HG03066 (cell line): ENCODE data around the gene BUB1B.
"Not testable (repeated sequence)": the region's sequence is repeated elsewhere in the genome, so short reads cannot be mapped to it uniquely, and the experiment has no call there.

Source experiments
- ATAC-seq: cut with Tn5 transposase; IDR thresholded peaks from one replicate; pipeline ENCODE4 v1.9.1; 2021; ENCODE audit warnings: low read depth; ENCODE audit not compliant: unreplicated experiment

Gene BUB1B

GRCh38 chr15:40160689-40161688 is at the start of gene BUB1B:
Gene BUB1B (plus strand): TSS chr15:40161069. CDS start chr15:40161221, 152 bp downstream.
- ATAC-seq, result peak; percentile 87

DNA sequence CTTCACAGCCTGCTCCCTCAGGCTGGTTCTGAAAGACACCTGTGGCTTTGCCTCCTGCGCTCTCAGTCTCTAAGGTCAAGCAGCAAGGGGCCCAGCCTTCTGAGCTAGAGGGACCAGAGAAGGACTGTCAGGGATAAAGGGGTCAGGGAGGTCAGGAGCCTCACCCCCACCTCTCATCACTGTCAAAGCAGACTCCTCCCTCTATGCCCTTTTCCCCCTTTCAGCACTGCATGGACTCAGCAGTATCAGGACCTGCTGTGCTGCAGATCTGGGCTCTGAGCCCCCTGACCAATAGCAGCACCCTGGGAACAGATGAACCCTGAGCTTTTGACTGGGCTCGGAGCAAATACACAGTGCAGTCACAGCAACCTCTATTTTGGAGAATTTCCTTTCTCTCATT is 49.0 kb upstream of the BUB1B start:
- no peak for ATAC-seq

- ATAC-seq, result no peak
Observed at GRCh38 chr15:40112789-40113188, 48.1 kb upstream of the BUB1B start.

- no peak for ATAC-seq
Observed at GRCh38 chr15:40114218-40114617, 46.7 kb upstream of the BUB1B start.

- ATAC-seq, result not testable (repeated sequence)
Observed at GRCh38 chr15:40115106-40115505, 45.8 kb upstream of the BUB1B start.

GRCh38 chr15:40115670-40116093 is 45.2 kb upstream of the BUB1B start:
- peak; percentile 97 for ATAC-seq

- ATAC-seq, result no peak
Observed at GRCh38 chr15:40118473-40118872, 42.4 kb upstream of the BUB1B start.

- ATAC-seq, result no peak
Observed at GRCh38 chr15:40121911-40122638, 38.8 kb upstream of the BUB1B start.

- ATAC-seq, result not testable (repeated sequence)
Observed at GRCh38 chr15:40122989-40123388, 37.9 kb upstream of the BUB1B start.

DNA sequence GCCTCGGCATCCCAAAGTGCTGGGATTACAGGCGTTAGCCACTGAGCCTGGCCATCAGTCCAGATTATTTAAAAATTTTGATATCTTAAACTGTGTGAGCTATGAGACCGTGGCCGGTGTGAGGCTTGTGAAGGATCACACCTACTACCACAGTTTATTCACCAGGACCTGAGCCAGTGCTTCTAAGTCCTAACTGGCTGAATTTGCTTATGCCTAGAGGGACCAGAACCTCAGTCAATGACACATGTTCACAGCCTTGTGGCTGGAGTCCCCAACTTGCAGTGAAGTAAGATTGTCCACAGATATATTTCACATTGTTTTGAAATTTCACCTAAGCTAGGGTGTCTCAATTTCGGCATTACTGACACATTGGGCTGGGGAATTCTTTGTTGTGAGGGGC is 37.0 kb upstream of the BUB1B start:
- not testable (repeated sequence) for ATAC-seq

- not testable (repeated sequence) for ATAC-seq
Observed at GRCh38 chr15:40124333-40124732, 36.5 kb upstream of the BUB1B start.

DNA sequence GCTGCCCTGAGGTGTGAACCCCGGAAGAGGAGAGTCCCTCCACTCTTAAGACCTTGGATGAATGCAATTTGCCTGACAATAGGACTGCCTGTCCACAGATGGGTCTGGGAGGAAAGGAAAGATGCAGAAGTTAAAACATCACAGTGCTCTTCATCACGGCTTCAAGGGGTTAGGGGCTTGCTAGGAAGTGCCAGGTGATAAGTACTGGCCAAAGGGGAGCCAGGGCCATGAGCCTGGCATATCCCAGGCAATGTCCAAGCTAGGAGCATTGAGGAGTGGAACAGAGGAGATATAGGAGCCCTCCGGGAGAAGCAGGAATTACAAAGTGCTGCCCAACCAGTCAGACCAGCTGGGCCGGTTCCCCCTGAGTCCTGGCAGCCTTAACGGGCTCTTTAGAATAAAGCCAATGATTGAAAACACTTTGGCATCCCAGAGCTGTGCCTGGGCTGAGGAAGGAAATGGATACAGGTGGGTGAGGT is 36.0 kb upstream of the BUB1B start:
- not testable (repeated sequence) for ATAC-seq

DNA sequence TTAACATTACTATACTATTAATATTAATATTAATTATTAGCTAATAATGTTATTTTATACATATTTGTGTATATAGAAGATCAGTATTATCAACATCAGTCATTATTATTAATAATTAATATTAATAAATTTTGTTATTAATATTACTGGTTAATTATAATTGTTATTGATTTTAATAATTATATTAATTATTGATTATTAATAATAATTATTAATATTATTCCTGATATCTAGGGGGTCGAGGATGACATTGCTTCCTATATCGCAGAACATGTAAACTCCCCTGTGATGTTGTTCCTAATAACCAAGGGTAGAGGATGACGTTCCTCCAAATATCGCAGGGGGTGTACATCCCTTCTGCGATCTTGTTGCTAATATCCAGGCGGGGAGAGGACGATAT is 34.9 kb upstream of the BUB1B start:
- no peak for ATAC-seq

DNA sequence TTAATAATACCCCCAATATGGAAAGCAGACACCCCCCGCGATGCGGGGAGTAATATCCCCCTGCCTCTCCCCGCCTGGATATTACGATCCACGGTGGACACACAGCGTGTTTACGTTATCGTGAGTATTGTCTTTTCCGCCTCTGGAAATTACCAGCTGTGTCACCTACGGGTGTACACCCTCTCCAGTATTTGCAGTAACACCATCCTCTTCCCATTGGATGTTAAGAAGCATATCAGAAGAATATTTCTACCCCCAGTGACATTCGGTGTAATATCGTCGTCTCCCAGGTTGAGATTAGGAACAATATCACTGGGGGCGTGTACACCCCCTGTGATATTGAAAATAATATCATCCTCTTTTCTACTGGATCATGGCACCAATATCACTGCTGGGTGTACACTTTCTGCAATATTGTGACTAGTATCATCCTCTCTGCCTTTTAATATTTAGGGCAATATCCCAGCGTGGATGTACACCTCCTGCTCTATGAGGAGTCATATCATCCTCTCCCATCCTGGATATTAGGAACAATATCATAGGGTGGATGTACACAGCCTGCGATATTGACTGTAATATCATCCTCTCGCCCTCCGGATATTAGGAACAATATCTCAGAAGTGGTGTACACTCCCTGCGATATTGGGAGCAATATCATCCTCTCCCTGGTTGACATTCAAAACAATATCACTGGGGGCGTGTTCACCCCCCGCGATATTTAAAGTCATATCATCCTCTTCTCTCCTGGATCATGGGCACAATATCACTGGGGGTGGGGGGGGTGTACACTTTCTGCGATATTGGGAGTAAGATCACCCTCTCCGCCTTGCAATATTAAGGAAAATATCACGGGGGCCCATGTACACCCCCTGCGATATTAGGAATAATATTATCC is 31.9 kb upstream of the BUB1B start:
- no peak for ATAC-seq

- no peak for ATAC-seq
Observed at GRCh38 chr15:40130118-40130517, 30.8 kb upstream of the BUB1B start.

GRCh38 chr15:40130799-40131502 is 29.9 kb upstream of the BUB1B start:
- no peak for ATAC-seq

DNA sequence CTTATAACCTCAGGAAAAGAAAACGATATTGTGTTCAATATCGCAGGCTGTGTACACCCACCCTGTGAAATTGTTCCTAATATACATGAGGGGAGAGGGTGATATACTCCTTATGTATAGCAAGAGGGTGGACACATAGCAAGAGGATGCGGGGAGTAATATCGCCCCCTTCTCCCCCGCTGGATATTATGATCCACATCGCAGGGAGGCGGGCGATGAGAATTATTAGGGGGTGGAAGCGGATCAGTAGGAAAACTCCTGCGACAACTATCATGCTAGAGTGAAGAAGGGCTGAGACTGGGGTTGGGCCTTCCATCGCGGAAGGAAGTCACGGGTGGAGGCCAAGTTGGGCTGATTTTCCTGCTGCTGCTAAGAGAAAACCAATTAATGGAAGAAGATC is 27.3 kb upstream of the BUB1B start:
- no peak for ATAC-seq

DNA sequence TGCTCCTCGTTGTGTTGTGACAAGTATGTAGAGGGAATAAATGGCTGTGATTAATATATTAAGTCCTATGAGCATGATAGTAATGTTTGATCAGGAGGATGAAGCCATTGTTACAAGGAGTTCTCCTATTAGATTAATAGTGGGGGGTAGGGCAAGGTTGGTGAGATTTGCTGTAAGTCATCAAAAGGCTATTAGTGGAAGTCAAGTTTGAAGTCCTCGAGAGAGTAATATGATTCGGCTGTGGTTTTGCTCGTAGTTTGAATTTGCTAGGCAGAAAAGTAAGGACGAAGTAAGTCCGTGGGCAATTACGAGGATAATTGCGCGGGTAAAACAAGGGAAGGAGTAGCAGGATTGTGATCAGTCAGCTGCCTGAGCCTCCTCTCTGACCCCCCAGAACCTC is 26.0 kb upstream of the BUB1B start:
- no peak for ATAC-seq

DNA sequence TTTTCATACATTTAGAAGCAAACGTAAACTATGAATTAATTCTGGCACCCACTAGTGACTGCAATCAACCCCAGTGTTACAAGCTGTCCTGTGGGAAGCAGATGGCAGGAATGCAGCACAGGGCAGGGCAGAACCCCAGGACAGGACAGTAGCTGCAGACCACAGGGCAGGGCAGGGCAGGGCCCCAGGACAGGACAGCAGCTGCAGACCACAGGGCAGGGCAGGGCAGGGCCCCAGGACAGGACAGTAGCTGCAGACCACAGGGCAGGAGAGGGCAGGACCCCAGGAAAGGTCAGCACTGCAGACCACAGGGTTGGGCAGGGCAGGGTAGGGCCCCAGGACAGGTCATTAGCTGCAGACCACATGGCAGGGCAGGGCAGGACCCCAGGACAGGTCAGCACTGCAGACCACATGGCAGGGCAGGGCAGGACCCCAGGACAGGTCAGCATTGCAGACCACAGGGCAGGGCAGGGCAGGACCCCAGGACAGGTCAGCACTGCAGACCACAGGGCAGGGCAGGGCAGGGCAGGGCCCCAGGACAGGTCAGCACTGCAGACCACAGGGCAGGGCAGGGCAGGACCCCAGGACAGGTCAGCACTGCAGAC is 24.9 kb upstream of the BUB1B start:
- not testable (repeated sequence) for ATAC-seq
